ENCODE data around the gene COQ8B.

COQ8B gene

DNA sequence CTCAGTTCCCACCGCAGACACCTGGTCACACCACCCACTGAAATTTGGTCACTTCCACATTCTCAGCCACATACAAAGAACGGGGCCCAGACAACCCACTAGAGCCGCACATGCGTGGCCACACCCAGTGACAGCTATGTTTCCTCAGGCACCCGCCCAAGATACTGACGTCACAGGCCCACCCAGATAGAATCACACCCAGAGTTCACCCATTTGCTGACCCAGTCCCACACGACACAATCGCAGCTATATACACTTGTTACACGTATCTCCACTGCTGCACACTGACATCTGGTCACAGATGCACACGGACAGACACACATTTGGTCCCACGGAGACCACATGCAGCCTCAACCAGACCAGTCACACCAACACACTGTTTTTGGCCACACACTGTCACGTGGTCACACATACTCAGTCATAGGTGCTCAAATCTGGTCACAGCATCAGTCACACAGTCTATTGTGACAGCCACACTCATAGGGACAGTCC lies 29.1 kb downstream of the COQ8B start:
- Mint-ChIP-seq H3K36me3 (ENCODE audit: low read depth) (peaks cover 4% of the 10 kb centered on the region), H3K27me3 (ENCODE audit: low read depth) (no peaks in the 10 kb centered on the region), H3K4me3 (no peak overlapping the region), H3K9me3 (no peaks in the 10 kb centered on the region), H3K4me1 (ENCODE audit: low read depth) (peaks cover 2% of the 10 kb centered on the region), H3K27ac (no peak overlapping the region)
- no peak for DNase-seq (ENCODE audit: low spot score)

DNA sequence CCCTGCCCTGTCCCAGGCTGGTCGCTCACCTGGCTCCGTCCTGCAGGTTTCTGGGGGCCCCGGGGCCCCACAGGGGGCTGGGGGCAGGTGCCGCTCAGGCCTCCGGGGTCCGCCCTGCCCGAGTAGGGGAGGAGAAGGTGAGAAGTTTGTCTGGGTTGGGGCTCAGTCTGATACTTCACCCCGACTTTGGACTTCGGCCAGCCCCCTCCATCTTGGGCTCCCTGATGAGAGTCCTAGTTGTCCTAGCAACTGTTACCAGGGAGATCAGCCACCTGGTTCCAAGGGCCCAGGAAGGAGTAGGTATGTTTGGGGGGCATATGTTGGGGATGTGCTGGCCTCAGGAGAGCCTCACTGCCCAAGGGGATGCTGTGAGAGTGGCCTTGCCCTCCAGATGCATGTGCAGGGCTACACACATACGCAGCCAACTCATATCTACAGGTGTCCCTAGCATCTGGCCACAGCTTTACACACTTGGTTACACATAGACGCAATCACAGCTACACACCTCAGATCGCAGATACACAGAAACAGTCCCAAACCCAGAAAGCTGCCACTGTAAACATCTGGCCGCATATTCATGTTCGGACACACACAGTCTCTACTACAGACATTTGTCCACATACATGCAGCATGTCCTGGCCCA lies 29.7 kb downstream of the COQ8B start:
- H3K36me3 Mint-ChIP-seq (ENCODE audit: low read depth): peaks cover 4% of the 10 kb centered on the region
- no peak for DNase-seq (ENCODE audit: low spot score)
- H3K4me1 Mint-ChIP-seq (ENCODE audit: low read depth): peaks cover 2% of the 10 kb centered on the region
- H3K4me3 Mint-ChIP-seq: no peak overlapping the region
- H3K27me3 Mint-ChIP-seq (ENCODE audit: low read depth): no peaks in the 10 kb centered on the region
- H3K27ac Mint-ChIP-seq: no peak overlapping the region
- no peaks in the 10 kb centered on the region for H3K9me3 Mint-ChIP-seq

DNA sequence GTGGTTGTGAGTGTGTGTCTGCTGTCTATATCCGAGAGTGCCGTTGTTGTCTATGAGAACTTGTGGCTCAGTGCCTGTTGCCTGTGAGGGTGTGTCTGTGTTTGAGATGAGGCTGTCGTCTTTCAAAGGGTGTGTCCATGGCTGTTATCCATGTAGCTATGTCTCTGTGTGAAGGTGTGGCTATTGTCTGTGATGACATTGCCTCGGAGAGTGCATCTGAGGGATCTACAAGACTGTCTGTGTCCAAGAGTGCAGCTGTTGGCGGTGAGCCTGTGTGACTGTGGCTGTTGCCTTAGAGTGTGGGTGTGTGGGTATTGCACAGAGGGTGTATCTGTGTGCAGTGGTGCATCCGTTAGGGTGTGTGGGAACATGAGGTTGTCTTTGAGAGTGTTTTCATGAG lies 31.1 kb downstream of the COQ8B start:
- peaks cover 4% of the 10 kb centered on the region for H3K36me3 Mint-ChIP-seq (ENCODE audit: low read depth)
- H3K9me3 Mint-ChIP-seq: no peaks in the 10 kb centered on the region
- H3K4me3 Mint-ChIP-seq: no peak overlapping the region
- H3K27ac Mint-ChIP-seq: no peak overlapping the region
- DNase-seq (ENCODE audit: low spot score): no peak
- no peaks in the 10 kb centered on the region for H3K4me1 Mint-ChIP-seq (ENCODE audit: low read depth)
- no peaks in the 10 kb centered on the region for H3K27me3 Mint-ChIP-seq (ENCODE audit: low read depth)

DNA sequence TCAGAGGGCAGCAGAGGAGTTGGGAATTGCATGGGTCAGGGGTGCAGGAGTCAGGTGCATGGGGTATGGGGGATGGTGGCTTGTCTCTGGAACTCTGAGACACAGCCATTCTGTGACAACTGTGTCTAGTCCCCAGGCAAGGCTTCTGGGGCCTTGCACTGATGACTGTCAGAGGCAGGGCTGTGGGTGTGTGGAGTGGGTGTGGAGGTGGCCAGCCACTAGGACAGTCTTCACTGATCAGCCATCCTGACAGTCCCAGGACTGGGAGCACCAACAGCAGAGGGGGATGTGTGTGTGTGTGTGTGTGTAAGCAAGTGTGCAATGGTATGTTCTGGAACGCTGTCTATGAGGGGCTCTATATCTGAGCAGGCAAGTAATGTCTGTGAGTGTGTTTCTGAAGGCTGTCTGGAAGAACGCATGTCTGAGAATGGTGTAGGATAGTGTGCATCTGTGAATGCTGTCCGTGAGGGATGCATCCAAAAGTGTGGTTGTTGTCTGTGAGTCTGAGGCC lies 31.6 kb downstream of the COQ8B start:
- Mint-ChIP-seq H3K4me3 (no peak overlapping the region), H3K36me3 (ENCODE audit: low read depth) (peaks cover 4% of the 10 kb centered on the region), H3K27me3 (ENCODE audit: low read depth) (no peaks in the 10 kb centered on the region), H3K27ac (no peak overlapping the region), H3K9me3 (no peaks in the 10 kb centered on the region), H3K4me1 (ENCODE audit: low read depth) (no peaks in the 10 kb centered on the region)
- DNase-seq (ENCODE audit: low spot score): no peak

DNA sequence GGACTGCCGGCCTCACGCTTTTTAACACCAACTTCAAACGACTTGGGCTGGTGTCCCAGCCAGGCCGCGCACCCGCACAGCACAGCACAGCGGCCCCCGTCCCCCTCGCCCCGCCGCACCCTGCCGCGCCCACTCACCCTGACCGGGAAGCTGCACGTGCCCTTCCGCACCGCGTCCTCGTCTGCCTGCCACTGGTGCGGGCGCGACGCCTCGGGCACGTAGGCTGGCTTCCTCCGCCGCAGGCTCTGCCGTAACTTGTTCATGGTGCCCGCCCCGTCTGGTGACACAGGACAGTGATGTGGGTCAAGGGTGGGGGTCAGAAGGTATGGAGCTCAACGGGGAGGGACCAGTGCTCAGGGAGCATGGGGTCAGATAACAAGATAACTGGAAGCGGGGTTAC lies 32.4 kb downstream of the COQ8B start:
- Mint-ChIP-seq H3K4me1 (ENCODE audit: low read depth) (no peaks in the 10 kb centered on the region), H3K36me3 (ENCODE audit: low read depth) (peaks cover 4% of the 10 kb centered on the region), H3K4me3 (no peak overlapping the region), H3K27ac (no peak overlapping the region), H3K9me3 (no peaks in the 10 kb centered on the region), H3K27me3 (ENCODE audit: low read depth) (no peaks in the 10 kb centered on the region)
- no peak for DNase-seq (ENCODE audit: low spot score)

DNA sequence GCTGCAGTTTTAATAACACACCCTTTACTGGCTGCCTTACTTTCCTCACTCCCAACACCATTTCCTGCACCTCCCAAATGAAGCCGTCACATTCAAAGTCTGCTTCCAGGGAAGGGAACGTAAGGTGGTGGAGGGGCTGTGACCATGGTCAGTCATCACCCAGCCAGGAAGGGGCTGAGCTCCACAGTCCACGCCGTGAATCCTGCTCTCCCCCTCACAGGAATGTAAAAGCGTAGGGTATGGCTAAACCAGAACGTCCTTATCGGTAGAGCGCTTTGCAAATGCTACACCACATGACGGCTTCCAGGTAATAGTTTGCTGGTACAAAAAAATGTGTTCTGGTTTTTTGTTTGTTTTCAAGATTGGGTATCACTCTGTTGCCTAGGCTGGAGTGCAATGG lies 33.2 kb downstream of the COQ8B start:
- Mint-ChIP-seq H3K4me1 (ENCODE audit: low read depth) (no peaks in the 10 kb centered on the region), H3K27ac (no peak overlapping the region), H3K4me3 (no peak overlapping the region), H3K27me3 (ENCODE audit: low read depth) (no peaks in the 10 kb centered on the region), H3K36me3 (ENCODE audit: low read depth) (peaks cover 6% of the 10 kb centered on the region), H3K9me3 (no peaks in the 10 kb centered on the region)
- DNase-seq (ENCODE audit: low spot score): no peak

DNA sequence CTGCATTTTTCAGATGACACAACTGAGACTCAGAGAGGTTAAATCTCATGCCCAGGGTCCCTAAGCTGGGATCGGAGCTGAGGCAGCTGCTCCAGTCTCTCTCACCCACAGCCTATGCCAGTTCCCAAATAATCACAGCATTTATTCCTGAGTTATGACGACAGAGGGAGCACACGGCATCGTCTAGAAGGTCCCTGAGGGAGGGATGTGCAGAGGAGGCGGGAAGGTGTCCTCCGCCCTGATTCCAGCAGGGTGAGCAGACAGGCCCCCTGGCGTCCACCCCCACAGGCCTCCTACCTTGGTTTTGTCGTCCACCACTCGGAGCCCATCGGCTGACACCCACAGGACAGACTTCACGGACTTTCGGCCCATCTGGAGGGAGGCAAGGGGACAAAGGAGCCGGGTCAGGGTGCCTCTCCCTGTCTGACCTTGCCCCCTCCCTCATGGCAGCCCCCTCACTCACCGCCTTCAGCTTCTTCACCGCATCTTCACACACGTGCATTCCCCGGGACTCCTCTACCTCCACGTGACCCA lies 34.2 kb downstream of the COQ8B start:
- Mint-ChIP-seq H3K27me3 (ENCODE audit: low read depth) (no peaks in the 10 kb centered on the region), H3K4me3 (no peak overlapping the region), H3K27ac (no peak overlapping the region), H3K4me1 (ENCODE audit: low read depth) (no peaks in the 10 kb centered on the region), H3K36me3 (ENCODE audit: low read depth) (peaks cover 7% of the 10 kb centered on the region), H3K9me3 (no peaks in the 10 kb centered on the region)
- no peak for DNase-seq (ENCODE audit: low spot score)

DNA sequence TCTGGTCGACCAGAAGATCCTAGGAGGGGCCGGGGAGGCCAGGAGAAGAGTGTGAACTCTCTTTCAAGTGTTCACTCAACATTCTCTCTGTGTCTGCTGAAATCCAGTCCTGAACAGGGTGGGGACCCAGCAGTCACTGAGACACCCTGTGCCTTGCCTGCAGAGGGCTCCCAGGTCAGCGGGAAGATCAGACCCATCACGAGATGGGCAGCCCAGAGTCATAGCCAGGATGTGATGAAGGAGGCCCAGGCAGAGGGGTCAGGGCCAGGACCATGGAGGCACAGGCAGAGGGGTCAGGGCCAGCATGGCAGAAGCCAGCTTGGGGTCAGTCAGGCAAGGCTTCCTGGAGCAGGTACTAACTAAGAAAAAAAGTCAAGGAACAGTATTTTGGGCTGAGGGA lies 35.6 kb downstream of the COQ8B start:
- no peaks in the 10 kb centered on the region for H3K9me3 Mint-ChIP-seq
- no peaks in the 10 kb centered on the region for H3K27me3 Mint-ChIP-seq (ENCODE audit: low read depth)
- H3K4me1 Mint-ChIP-seq (ENCODE audit: low read depth): no peaks in the 10 kb centered on the region
- H3K27ac Mint-ChIP-seq: no peak overlapping the region
- H3K36me3 Mint-ChIP-seq (ENCODE audit: low read depth): peaks cover 5% of the 10 kb centered on the region
- no peak overlapping the region for H3K4me3 Mint-ChIP-seq
- no peak for DNase-seq (ENCODE audit: low spot score)

DNA sequence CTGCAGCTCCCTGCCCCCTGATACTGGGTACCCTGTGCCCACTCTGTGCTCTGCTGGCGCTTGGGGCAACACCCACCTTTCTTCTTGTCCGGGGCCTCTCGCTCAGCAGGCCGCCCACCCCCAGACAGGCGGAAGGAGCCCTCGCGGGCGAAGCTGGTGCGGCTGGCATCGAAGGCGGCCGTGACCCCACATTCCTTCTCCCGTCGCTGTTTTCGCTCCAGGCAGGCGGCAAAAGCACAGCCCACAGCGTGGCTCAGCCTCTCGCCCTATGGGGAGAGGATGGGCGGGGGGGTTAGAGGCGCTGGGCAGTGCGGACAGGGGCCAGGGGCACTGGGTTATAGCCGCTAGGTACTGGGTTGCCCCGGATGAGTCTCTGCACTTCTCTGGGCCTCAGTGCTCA lies 39.5 kb downstream of the COQ8B start:
- no peak overlapping the region for H3K27ac Mint-ChIP-seq
- no peak for DNase-seq (ENCODE audit: low spot score)

DNA sequence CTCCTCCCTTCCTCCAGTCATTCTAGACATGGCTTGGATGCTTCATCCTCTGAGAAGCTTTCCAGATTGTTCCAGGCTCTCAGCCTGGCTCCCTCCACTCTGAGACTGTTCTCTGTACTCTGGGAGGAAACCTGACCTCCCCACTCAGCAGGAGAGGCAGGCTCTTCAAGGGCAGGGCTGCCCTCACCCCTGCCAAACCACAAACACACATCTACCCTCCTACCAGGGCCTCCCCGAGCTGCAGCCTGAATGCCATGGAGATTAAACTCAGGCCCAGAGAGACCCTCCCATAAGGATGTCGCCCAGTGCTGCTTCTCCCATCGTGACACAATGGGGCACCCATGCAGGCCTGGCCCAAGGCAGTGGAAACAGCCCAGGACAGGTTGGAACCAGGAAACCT lies 42.4 kb downstream of the COQ8B start:
- peaks cover 16% of the 10 kb centered on the region for H3K36me3 Mint-ChIP-seq (ENCODE audit: low read depth)
- H3K9me3 Mint-ChIP-seq: no peaks in the 10 kb centered on the region
- H3K4me3 Mint-ChIP-seq: no peak overlapping the region
- H3K27ac Mint-ChIP-seq: no peak overlapping the region
- no peaks in the 10 kb centered on the region for H3K27me3 Mint-ChIP-seq (ENCODE audit: low read depth)
- H3K4me1 Mint-ChIP-seq (ENCODE audit: low read depth): no peaks in the 10 kb centered on the region
- DNase-seq (ENCODE audit: low spot score): no peak

More for the DNA sequence above, 39.5 kb downstream of the COQ8B start:
- H3K36me3 Mint-ChIP-seq (ENCODE audit: low read depth): peaks cover 3% of the 10 kb centered on the region
- H3K4me1 Mint-ChIP-seq (ENCODE audit: low read depth): no peaks in the 10 kb centered on the region
- no peaks in the 10 kb centered on the region for H3K27me3 Mint-ChIP-seq (ENCODE audit: low read depth)
- no peaks in the 10 kb centered on the region for H3K9me3 Mint-ChIP-seq
- H3K4me3 Mint-ChIP-seq: no peak overlapping the region

DNA sequence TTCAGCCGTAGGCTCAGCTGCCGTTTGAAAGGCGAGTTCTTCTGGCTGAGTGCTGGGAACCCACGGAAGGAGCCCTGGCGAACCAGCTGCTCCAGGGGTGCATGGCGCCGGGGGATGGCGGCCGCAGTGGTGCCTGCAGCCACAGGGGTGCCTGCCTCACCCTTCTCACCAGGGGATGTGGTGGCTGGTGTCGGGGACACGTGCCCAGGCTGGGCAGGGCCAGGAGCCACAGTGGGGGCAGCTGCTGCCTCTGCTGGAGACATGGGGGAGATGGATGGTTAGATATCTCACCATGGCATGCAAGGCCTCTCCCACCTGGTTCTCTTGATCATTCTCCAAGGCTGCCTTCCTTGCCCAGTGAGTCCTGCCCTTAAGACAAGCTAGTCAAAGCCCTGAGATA lies 43.3 kb downstream of the COQ8B start:
- no peaks in the 10 kb centered on the region for H3K27me3 Mint-ChIP-seq (ENCODE audit: low read depth)
- no peak overlapping the region for H3K27ac Mint-ChIP-seq
- no peak overlapping the region for H3K4me3 Mint-ChIP-seq
- no peaks in the 10 kb centered on the region for H3K4me1 Mint-ChIP-seq (ENCODE audit: low read depth)
- H3K36me3 Mint-ChIP-seq (ENCODE audit: low read depth): peaks cover 19% of the 10 kb centered on the region
- no peaks in the 10 kb centered on the region for H3K9me3 Mint-ChIP-seq
- no peak for DNase-seq (ENCODE audit: low spot score)

DNA sequence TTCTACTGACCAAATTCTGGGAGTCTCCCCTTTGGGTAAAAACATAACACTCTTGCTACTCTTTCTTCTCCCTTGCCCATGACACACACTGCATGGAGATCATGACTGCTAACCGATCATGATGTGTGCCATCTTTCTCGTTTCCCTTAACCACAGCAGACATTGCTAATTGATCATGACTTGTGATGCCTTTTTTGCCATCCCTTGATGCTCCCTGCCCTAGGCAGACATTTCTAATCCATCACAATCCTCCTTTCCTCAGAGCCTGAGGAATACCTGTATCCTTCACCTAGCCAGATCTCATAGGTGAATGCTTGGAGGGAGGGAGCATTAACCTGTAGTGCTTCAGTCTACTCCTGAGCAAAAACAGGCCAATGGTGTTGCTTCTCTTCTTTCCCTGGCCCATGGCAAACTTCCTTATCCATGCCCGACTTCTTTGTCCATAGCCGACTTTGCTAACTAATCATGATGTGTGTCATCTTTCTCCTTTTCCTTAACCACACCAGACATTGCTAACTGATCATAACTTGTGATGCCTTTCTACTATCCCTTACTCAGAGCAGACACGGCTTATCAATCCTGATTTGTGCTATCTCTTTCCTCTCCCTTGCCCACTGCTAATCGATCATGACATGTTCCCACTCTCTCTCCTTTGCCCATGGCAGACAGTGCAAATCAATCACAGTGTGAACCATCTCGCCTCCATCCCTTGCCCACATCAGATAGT lies 44.0 kb downstream of the COQ8B start:
- Mint-ChIP-seq H3K9me3 (no peaks in the 10 kb centered on the region), H3K27ac (no peak overlapping the region), H3K4me3 (no peak overlapping the region), H3K4me1 (ENCODE audit: low read depth) (no peaks in the 10 kb centered on the region), H3K27me3 (ENCODE audit: low read depth) (no peaks in the 10 kb centered on the region), H3K36me3 (ENCODE audit: low read depth) (peaks cover 18% of the 10 kb centered on the region)
- DNase-seq (ENCODE audit: low spot score): no peak

DNA sequence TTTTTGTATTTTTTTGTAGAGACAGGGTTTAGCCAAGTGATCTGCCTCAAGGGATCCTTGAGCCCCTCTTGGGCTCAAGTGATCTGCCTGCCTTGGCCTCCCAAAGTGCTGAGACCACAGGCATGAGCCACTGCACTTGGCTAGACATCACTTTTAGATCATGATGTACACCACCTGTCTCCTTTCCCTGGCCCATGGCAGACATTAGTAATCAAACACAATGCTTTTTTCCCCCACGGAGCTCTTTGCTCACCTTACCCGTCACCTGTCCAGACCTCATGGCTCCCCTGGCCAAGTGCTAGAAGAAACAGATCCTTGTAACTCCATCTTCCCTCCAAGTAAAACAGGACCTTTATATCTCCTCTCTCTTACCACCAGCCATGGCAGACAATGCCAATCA lies 44.6 kb downstream of the COQ8B start:
- Mint-ChIP-seq H3K36me3 (ENCODE audit: low read depth) (peaks cover 18% of the 10 kb centered on the region), H3K9me3 (no peaks in the 10 kb centered on the region), H3K4me1 (ENCODE audit: low read depth) (no peaks in the 10 kb centered on the region), H3K27ac (no peak overlapping the region), H3K4me3 (no peak overlapping the region), H3K27me3 (ENCODE audit: low read depth) (no peaks in the 10 kb centered on the region)
- DNase-seq (ENCODE audit: low spot score): no peak

DNA sequence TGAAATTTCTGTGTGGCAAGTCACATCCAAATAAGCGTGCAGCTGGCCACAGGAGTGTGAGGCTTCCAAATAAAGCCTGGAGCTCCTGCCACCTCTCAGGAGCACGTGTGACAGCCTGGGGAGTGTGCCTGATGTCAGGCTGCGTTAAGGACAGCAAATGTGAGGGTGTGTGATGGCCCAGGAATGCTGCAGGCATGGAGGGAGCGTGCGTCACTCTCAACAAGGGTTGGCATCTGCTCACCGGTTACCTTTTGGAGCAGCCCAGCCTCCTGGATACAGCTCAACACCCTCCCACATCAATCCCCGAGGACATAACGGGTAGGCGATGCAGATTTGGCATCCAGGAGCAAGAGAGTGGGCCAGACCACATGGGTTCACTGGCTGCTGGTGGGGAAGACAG lies 45.3 kb downstream of the COQ8B start:
- DNase-seq (ENCODE audit: low spot score): no peak
- no peak overlapping the region for H3K27ac Mint-ChIP-seq
- no peak overlapping the region for H3K4me3 Mint-ChIP-seq
- H3K4me1 Mint-ChIP-seq (ENCODE audit: low read depth): peaks cover 2% of the 10 kb centered on the region
- H3K9me3 Mint-ChIP-seq: no peaks in the 10 kb centered on the region
- peaks cover 19% of the 10 kb centered on the region for H3K36me3 Mint-ChIP-seq (ENCODE audit: low read depth)
- no peaks in the 10 kb centered on the region for H3K27me3 Mint-ChIP-seq (ENCODE audit: low read depth)
